GM23338 (cell line): Measurements from ENCODE around the gene CCDC170. TPM values are rescaled to one million over a fixed set of nuclear protein-coding genes. Genes with fewer than 3 reads are reported as not detected.

ENCODE experiments used
- ATAC-seq: fragments of 200-7000 bp; cut with Tn5 transposase; 3 replicates; pipeline ENCODE4 v1.9.1; 2020
- DNase-seq: peaks from one replicate; pipeline ENCODE4 v3.0.0-alpha.2; 2015; ENCODE audit warnings: low spot score
- H2AFZ ChIP-seq: fragments of 200-600 bp; sonication (generic); 2 replicates; pipeline ENCODE4 v1.8.0; 2016; ENCODE audit warnings: antibody characterized with exemption, mild to moderate bottlenecking, moderate library complexity
- H3F3A ChIP-seq: fragments of 200-600 bp; sonication (generic); replicated peaks from 2 replicates; pipeline ENCODE4 v1.8.0; 2017; ENCODE audit warnings: antibody characterized with exemption, mixed run types, low read depth
- H3K27ac ChIP-seq: fragments of 200-600 bp; sonication (generic); 2 replicates; pipeline ENCODE4 v1.6.1; 2016; ENCODE audit warnings: low read depth
- H3K27me3 ChIP-seq: fragments of 200-600 bp; sonication (generic); 2 replicates; pipeline ENCODE4 v1.8.0; 2016; ENCODE audit warnings: mild to moderate bottlenecking, mixed run types, moderate library complexity; ENCODE audit not compliant: insufficient read depth
- H3K36me3 ChIP-seq: fragments of 200-600 bp; sonication (generic); 2 replicates; pipeline ENCODE4 v1.8.0; 2016; ENCODE audit warnings: mild to moderate bottlenecking; ENCODE audit not compliant: insufficient read depth
- H3K4me1 ChIP-seq: fragments of 200-600 bp; sonication (generic); 2 replicates; pipeline ENCODE4 v1.8.0; 2016; ENCODE audit warnings: mild to moderate bottlenecking, moderate library complexity; ENCODE audit not compliant: insufficient read depth
- H3K4me2 ChIP-seq: fragments of 200-600 bp; sonication (generic); 2 replicates; pipeline ENCODE4 v1.7.1; 2017; ENCODE audit warnings: mixed run types
- H3K4me3 ChIP-seq: fragments of 200-600 bp; sonication (generic); 2 replicates; pipeline ENCODE4 v1.6.1; 2016; ENCODE audit warnings: mixed run types
- H3K79me2 ChIP-seq: fragments of 200-600 bp; sonication (generic); replicated peaks from 2 replicates; pipeline ENCODE4 v1.8.0; 2017; ENCODE audit warnings: mild to moderate bottlenecking; ENCODE audit not compliant: insufficient read depth
- H3K9me2 ChIP-seq: fragments of 200-600 bp; sonication (generic); 2 replicates; pipeline ENCODE4 v1.8.0; 2017; ENCODE audit not compliant: insufficient read depth
- H4K20me1 ChIP-seq: fragments of 200-600 bp; sonication (generic); replicated peaks from 2 replicates; pipeline ENCODE4 v1.8.0; 2017; ENCODE audit warnings: mild to moderate bottlenecking; ENCODE audit not compliant: insufficient read depth
- H3K27ac Mint-ChIP-seq: 2 replicates; pipeline ENCODE4 v1.8.0; 2020; ENCODE audit warnings: inconsistent platforms, mild to moderate bottlenecking, moderate library complexity, mixed read lengths
- H3K27me3 Mint-ChIP-seq: 3 replicates; pipeline ENCODE4 v1.8.0; 2022; ENCODE audit warnings: low read depth, mild to moderate bottlenecking, moderate library complexity, mixed read lengths, inconsistent platforms; ENCODE audit not compliant: insufficient read depth, poor library complexity
- H3K36me3 Mint-ChIP-seq: 3 replicates; pipeline ENCODE4 v1.8.0; 2021; ENCODE audit warnings: low read depth, mild to moderate bottlenecking, inconsistent platforms, moderate library complexity, mixed read lengths
- H3K4me1 Mint-ChIP-seq: 3 replicates; pipeline ENCODE4 v1.8.0; 2020; ENCODE audit warnings: mild to moderate bottlenecking, inconsistent platforms, mixed read lengths
- H3K4me3 Mint-ChIP-seq: 3 replicates; pipeline ENCODE4 v1.8.0; 2021; ENCODE audit warnings: moderate library complexity, mild to moderate bottlenecking, inconsistent platforms, mixed read lengths
- H3K9me3 Mint-ChIP-seq: 3 replicates; pipeline ENCODE4 v1.8.0; 2020; ENCODE audit warnings: moderate library complexity, mild to moderate bottlenecking, inconsistent platforms, mixed read lengths
- EZH2 ChIP-seq: fragments of 200-600 bp; sonication (generic); IDR thresholded peaks from one replicate; pipeline ENCODE4 v1.8.0; 2017; ENCODE audit warnings: antibody characterized with exemption, mild to moderate bottlenecking, low read depth; ENCODE audit not compliant: unreplicated experiment
- EZH2phosphoT487 ChIP-seq: fragments of 200-600 bp; sonication (generic); IDR thresholded peaks from one replicate; pipeline ENCODE4 v1.8.1; 2018; ENCODE audit warnings: antibody characterized with exemption; ENCODE audit not compliant: unreplicated experiment
- JUNB ChIP-seq: IDR thresholded peaks from one replicate; pipeline ENCODE4 v1.6.1; 2016; ENCODE audit warnings: antibody characterized with exemption; ENCODE audit not compliant: unreplicated experiment
- NANOG ChIP-seq: IDR thresholded peaks from 2 replicates; pipeline ENCODE4 v1.6.1; 2016; ENCODE audit warnings: antibody characterized with exemption, borderline replicate concordance
- STAT1 ChIP-seq: IDR thresholded peaks from one replicate; pipeline ENCODE4 v1.6.1; 2016; ENCODE audit warnings: antibody characterized with exemption; ENCODE audit not compliant: unreplicated experiment
- ZNF114 ChIP-seq: fragments of 250-450 bp; sonication (Bioruptor Pico); IDR thresholded peaks from 2 replicates; pipeline ENCODE4 v1.5.0; 2020; ENCODE audit warnings: mild to moderate bottlenecking, moderate library complexity
- polyA plus RNA-seq: library from polyadenylated mRNA; unstranded; fragments of >200 nt; fragmentation: Nextera tagmentation; extraction: Ambion mirVana; gene quantifications from 2 replicates; pipeline ENCODE4 v1.2.1, GENCODE V29; 2016
- total RNA-seq: library from RNA; depleted of rRNA; stranded (reverse); fragments of >200 nt; shearing (Covaris generic); gene quantifications from 2 replicates; pipeline ENCODE4 v1.2.3, GENCODE V29; 2014
- TF ChIP-seq, protein P1 (sequence below): fragments of 250-450 bp; sonication (Bioruptor Pico); IDR thresholded peaks from 2 replicates; pipeline ENCODE4 v1.5.0; 2020; ENCODE audit warnings: mild to moderate bottlenecking, moderate library complexity
- TF ChIP-seq, protein P2 (sequence below): IDR thresholded peaks from 2 replicates; pipeline ENCODE4 v1.6.1; 2016; ENCODE audit warnings: antibody characterized with exemption
- TF ChIP-seq, protein P3 (sequence below): IDR thresholded peaks from one replicate; pipeline ENCODE4 v1.6.1; 2018; ENCODE audit warnings: antibody characterized with exemption; ENCODE audit not compliant: unreplicated experiment

CCDC170 gene
- total and polyA plus RNA-seq, 2 experiments from 2014 or later, result 0.18 TPM; not detected in 1

DNA sequence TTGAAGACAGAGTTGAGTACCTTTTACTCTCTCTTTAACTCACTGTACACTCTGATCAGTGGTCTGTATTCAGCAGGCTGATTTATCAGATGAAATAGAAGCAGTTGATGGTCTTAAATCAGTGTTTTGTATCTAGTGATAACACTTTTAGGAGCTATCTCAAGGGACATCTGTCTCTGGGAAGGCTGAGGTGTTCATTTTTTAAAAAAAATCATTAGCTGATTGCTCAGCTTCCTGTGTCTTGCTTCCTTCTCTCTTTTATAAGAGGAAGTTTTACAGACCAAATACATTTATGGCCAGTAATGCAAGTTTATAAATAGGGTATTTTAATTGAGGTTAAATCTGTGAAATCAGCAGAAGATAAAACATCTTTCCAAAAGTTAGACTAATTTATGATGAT is 12.0 kb upstream of the CCDC170 start (continued):
- TF ChIP-seq, protein P1, sequence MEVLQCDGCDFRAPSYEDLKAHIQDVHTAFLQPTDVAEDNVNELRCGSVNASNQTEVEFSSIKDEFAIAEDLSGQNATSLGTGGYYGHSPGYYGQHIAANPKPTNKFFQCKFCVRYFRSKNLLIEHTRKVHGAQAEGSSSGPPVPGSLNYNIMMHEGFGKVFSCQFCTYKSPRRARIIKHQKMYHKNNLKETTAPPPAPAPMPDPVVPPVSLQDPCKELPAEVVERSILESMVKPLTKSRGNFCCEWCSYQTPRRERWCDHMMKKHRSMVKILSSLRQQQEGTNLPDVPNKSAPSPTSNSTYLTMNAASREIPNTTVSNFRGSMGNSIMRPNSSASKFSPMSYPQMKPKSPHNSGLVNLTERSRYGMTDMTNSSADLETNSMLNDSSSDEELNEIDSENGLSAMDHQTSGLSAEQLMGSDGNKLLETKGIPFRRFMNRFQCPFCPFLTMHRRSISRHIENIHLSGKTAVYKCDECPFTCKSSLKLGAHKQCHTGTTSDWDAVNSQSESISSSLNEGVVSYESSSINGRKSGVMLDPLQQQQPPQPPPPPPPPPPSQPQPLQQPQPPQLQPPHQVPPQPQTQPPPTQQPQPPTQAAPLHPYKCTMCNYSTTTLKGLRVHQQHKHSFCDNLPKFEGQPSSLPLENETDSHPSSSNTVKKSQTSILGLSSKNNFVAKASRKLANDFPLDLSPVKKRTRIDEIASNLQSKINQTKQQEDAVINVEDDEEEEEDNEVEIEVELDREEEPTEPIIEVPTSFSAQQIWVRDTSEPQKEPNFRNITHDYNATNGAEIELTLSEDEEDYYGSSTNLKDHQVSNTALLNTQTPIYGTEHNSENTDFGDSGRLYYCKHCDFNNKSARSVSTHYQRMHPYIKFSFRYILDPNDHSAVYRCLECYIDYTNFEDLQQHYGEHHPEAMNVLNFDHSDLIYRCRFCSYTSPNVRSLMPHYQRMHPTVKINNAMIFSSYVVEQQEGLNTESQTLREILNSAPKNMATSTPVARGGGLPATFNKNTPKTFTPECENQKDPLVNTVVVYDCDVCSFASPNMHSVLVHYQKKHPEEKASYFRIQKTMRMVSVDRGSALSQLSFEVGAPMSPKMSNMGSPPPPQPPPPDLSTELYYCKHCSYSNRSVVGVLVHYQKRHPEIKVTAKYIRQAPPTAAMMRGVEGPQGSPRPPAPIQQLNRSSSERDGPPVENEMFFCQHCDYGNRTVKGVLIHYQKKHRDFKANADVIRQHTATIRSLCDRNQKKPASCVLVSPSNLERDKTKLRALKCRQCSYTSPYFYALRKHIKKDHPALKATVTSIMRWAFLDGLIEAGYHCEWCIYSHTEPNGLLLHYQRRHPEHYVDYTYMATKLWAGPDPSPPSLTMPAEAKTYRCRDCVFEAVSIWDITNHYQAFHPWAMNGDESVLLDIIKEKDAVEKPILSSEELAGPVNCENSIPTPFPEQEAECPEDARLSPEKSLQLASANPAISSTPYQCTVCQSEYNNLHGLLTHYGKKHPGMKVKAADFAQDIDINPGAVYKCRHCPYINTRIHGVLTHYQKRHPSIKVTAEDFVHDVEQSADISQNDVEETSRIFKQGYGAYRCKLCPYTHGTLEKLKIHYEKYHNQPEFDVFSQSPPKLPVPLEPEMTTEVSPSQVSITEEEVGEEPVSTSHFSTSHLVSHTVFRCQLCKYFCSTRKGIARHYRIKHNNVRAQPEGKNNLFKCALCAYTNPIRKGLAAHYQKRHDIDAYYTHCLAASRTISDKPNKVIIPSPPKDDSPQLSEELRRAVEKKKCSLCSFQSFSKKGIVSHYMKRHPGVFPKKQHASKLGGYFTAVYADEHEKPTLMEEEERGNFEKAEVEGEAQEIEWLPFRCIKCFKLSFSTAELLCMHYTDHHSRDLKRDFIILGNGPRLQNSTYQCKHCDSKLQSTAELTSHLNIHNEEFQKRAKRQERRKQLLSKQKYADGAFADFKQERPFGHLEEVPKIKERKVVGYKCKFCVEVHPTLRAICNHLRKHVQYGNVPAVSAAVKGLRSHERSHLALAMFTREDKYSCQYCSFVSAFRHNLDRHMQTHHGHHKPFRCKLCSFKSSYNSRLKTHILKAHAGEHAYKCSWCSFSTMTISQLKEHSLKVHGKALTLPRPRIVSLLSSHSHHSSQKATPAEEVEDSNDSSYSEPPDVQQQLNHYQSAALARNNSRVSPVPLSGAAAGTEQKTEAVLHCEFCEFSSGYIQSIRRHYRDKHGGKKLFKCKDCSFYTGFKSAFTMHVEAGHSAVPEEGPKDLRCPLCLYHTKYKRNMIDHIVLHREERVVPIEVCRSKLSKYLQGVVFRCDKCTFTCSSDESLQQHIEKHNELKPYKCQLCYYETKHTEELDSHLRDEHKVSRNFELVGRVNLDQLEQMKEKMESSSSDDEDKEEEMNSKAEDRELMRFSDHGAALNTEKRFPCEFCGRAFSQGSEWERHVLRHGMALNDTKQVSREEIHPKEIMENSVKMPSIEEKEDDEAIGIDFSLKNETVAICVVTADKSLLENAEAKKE (CRISPR knock-in tag), result no peak
- TF ChIP-seq ZNF114 (CRISPR knock-in tag) (no peak), STAT1 (no peak), EZH2phosphoT487 (no peak), EZH2 (no peak), JUNB (no peak)
- TF ChIP-seq, protein P2, sequence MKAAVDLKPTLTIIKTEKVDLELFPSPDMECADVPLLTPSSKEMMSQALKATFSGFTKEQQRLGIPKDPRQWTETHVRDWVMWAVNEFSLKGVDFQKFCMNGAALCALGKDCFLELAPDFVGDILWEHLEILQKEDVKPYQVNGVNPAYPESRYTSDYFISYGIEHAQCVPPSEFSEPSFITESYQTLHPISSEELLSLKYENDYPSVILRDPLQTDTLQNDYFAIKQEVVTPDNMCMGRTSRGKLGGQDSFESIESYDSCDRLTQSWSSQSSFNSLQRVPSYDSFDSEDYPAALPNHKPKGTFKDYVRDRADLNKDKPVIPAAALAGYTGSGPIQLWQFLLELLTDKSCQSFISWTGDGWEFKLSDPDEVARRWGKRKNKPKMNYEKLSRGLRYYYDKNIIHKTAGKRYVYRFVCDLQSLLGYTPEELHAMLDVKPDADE, result no peak

DNA sequence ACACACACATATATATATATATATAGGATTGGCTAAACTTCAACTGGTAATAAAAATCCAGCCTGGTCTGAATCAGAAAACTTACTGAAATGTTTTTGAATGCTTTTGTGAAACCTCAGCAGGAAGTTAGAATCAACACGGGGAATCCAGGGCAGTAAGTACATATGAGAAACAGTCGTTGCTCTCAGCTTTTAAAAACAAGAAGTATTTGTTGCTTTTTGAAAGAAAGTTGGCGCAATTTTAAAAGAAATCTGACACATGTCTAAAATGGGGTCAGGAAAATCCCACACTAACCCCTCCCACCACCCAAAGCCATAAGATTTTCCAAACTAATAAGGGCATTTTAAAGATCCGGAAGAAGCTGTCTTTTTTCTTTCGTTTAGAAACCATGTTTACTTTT is 11.5 kb upstream of the CCDC170 start:
- Histone ChIP-seq H3K4me3 (no peak overlapping the region), H3K4me1 (no peaks in the 10 kb centered on the region), H3K27me3 (no peaks in the 10 kb centered on the region), H2AFZ (no peak overlapping the region), H3F3A (no peaks in the 10 kb centered on the region), H3K27ac (no peak overlapping the region), H3K79me2 (no peaks in the 10 kb centered on the region), H3K9me2 (0 out of 2 replicates have a peak, but pooled peaks cover 8% of the 10 kb centered on the region), H4K20me1 (no peaks in the 10 kb centered on the region), H3K36me3 (no peaks in the 10 kb centered on the region), H3K4me2 (no peak overlapping the region)
- DNase-seq, result no peak
- H3K4me3 Mint-ChIP-seq, result no peak overlapping the region
- ATAC-seq, result no peak
- no peaks in the 10 kb centered on the region for H3K9me3 Mint-ChIP-seq
- no peak overlapping the region for H3K27ac Mint-ChIP-seq
- H3K27me3 Mint-ChIP-seq, result no peaks in the 10 kb centered on the region
- no peaks in the 10 kb centered on the region for H3K36me3 Mint-ChIP-seq
- no peak for TF ChIP-seq NANOG
- TF ChIP-seq EZH2, result no peak
- no peak for TF ChIP-seq JUNB
- TF ChIP-seq, protein P3, sequence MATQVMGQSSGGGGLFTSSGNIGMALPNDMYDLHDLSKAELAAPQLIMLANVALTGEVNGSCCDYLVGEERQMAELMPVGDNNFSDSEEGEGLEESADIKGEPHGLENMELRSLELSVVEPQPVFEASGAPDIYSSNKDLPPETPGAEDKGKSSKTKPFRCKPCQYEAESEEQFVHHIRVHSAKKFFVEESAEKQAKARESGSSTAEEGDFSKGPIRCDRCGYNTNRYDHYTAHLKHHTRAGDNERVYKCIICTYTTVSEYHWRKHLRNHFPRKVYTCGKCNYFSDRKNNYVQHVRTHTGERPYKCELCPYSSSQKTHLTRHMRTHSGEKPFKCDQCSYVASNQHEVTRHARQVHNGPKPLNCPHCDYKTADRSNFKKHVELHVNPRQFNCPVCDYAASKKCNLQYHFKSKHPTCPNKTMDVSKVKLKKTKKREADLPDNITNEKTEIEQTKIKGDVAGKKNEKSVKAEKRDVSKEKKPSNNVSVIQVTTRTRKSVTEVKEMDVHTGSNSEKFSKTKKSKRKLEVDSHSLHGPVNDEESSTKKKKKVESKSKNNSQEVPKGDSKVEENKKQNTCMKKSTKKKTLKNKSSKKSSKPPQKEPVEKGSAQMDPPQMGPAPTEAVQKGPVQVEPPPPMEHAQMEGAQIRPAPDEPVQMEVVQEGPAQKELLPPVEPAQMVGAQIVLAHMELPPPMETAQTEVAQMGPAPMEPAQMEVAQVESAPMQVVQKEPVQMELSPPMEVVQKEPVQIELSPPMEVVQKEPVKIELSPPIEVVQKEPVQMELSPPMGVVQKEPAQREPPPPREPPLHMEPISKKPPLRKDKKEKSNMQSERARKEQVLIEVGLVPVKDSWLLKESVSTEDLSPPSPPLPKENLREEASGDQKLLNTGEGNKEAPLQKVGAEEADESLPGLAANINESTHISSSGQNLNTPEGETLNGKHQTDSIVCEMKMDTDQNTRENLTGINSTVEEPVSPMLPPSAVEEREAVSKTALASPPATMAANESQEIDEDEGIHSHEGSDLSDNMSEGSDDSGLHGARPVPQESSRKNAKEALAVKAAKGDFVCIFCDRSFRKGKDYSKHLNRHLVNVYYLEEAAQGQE, result no peak
- peaks cover 4% of the 10 kb centered on the region; the same call in 1 of the 3 replicates for H3K4me1 Mint-ChIP-seq
